Left colon (tissue), 2 donors: ENCODE results near the gene RPRD1B. TPM values are rescaled to one million over a fixed set of nuclear protein-coding genes. Genes with fewer than 3 reads are reported as not detected.
A peak's percentile ranks its signal among the peaks of the same experiment; 100 is the strongest.

Source experiments
- ATAC-seq: fragments of 200-7000 bp; cut with Tn5 transposase; one replicate; pipeline ENCODE4 v1.9.1; 2020; ENCODE audit warnings: mild to moderate bottlenecking, moderate library complexity
- DNase-seq, 2 donors: peaks; one replicate each; pipeline ENCODE4 v3.0.0-alpha.2; 2020
- intact Hi-C, 2 donors: fragments of 100-400 bp; cut with DNase I in 1 of 2; cut with micrococcal nuclease in 1 of 2; formaldehyde crosslinking; loops; one replicate each; pipeline versions ENCODE4 v1.11.2 to v1.14.0; 2022; cut with DNase I, micrococcal nuclease
- total RNA-seq, 2 donors: library from RNA; stranded (reverse); fragmentation: NEBNext Ultra II Directional; extraction: Animal tissue kit (Norgen Biotek cat#: 25700); gene quantifications; one replicate each; pipeline ENCODE4 v1.2.1, GENCODE V29; 2021
- donor health status: DM: no; HTN: no; CAD: no.
- donor health status: DM: yes; HTN: yes; CAD: no.

RPRD1B gene
- total RNA-seq, 2 donors from 2014 or later = 30.8 to 34.9 TPM

DNA sequence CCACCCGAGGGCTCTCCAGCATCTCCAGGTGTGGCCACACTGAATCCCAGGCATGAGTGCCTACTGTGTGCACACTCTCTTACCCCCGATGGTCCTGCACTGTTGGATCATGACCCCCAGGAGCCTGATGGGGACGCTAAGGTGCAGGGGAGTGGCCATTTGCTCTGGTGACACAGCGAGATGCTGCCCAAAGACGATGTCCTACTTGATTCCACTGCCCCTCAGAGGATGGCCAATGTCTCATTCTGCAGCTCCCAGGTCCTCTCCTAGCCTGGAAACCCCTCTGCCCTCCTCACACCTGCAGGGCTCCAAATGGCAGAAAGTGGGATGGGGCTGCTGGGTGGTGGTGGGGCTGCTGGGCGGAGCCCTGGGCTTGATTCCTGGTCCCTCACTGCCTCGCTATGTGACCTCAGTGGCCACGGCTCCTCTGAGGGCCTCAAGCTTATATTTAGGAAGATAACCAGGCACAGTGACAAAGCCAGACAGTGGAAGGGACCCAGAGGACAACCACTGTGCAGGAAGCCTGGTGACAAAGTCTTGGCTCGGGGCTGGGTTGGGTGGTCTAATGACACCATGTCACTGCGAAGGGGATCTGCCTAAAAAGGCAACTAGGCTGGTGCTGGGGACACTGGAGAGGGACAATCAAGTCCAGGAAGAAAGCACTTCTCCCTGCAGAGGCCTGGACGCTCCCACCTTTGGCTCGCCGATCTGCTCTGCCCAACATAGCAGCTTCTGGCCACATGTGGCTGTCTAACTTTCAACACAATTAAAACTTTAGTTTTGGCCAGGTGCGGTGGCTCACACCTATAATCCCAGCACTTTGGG is 103.1 kb downstream of the RPRD1B start:
- intact Hi-C loops = no loop called here
- DNase-seq = peak in 1 of 2 donors; percentile 18
- no peak for ATAC-seq

GRCh38 chr20:38137441-38138037 is 104.0 kb downstream of the RPRD1B start:
- ATAC-seq (no peak), DNase-seq (peak in 1 of 2 donors; percentile 12)
- intact Hi-C loops = no loop called here

DNA sequence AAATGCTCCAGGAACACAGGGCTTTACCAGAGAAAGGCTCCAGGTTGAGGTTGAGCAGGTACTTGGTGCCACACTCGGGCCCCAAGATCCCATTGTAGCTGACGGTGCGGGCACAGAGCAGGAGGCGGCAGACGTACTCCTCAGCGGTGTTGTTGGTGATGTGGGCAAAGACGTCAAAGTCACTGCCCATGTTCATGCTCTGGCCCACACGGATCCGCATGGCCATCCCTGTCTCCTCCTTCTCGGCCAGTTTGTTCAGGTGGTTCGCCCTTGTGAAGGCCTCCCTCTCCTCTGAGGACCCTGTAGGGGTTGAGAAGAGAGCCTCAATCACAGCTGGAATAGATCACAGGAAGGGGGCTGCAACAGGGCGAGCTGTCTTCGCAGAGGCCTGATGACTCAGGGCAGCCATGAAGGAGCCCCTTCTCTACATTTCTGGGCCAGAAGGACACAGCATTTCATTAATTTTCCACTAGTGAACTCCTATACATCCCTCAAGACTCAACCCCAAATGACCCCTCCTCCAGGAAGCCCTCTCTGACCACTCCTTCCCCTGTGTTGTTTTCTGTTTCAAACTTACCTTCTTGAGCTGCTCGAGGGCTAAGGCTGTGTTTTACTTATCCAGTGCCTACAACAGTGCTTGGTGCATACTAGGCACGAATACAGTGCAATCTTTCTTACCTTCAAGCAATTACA is 104.7 kb downstream of the RPRD1B start:
- ATAC-seq (no peak), DNase-seq (peak in 1 of 2 donors; percentile 7)
- intact Hi-C loops = no loop called here

DNA sequence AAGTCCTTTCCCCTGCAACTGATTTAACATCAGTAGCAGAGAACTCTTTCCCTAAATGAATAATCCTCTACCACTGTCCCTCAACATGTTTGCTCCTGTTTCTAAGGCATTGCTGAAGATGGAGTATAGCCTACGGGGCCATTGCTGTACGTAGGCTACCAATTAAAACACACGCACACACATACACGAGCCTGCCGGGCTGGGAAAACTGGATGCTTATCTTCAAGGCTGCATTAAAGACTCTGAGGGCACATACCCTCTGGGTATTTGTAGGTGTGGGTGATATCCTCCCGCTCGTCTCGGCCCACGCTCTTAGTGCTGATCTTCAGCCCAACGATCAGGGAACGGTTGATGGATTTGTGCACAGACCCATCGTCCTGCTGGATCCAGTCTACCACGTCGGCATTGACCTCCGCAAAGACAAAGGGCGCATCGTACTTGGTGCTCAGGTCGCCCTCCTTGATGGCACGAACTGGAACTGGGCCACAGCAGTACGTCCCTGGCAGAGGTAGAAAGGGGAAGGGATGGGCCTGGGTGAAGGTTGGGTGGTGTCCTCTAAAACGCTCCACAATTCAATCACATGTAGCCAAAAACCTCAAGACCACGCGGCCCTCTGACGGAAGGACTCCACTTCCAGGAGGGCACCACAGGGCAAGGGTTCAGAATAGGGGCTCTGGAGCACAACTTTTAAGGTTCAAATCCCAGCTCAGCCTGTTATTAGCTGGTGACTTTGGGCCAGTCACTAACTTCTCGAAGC is 105.8 kb downstream of the RPRD1B start:
- ATAC-seq (no peak), DNase-seq (peak in 1 of 2 donors; percentile 24)
- intact Hi-C loops = no loop called here

DNA sequence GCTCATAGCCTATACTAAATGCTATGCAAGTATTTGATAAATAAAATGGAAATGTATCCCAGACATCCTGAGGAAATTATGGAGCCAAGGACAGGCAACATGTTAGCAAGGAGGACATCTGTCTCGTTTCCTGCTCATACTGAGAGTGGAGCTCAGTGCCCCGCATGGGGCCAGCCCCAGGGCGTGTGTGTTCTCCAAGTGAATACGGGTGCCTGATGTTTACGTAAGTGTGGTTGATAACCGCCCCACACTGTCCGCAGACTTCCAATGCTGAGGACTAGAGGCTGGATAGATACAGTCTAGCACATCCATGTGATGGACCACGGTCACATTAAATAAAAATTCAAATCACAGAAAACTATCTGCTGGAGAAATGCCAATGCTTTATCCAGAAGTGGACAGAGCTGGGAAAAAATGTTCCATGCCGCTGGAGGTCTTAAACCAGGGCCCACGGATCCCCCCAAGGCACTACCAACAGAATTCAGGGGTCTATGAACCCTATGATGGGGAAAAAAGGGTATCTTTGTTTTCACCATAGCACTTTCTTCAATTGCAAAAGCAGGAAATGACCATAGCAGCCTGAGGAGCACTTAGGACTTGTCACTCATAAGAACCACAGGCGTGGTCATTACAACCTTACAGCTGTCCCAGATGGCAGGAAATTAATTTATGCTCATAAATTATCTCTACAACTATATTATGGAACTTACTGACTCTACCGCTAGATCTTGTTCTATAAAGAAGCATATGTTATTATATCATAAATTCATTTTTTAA is 106.6 kb downstream of the RPRD1B start:
- DNase-seq (peak; percentile 48 to 70), ATAC-seq (peak; percentile 55)
- intact Hi-C loops = no loop called here

DNA sequence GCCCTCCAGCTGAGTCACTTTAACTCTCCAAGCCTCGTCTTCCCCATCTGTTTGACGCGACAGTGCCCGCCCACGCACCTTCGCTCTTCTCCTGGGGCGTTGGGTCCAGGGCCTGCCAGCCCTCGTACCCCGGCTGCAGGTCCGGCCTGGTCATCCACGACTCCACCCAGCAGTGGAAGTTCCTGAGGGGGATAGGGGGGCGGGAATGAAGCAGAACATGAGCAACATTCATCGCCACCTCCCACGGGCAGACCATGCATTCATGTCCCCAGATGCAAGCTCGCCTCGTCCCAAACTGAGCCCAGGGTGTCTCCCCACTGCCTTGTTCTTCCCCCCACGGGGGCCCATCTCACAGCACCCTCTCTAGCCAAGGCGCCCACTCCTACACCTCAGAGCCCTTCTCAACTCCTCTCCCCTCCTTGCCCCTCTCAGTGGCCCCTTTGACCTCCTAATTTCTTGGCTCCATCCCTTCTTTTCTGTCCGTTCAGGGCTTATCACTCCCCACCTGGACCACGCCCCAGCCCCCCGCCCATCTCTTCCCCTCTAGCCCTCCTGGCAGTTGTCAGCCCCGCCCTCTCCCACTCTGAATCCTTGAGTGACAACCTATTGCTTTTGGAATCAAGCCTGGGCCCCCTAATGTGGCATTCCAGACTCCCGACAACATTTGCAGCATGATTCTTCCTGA is 107.8 kb downstream of the RPRD1B start:
- no peak for ATAC-seq
- intact Hi-C loops = no loop called here
- peak in 1 of 2 donors; percentile 26 for DNase-seq

Other genes with a start within 250 kb of the RPRD1B start
- gene VSTM2L, start 130.6 kb upstream of the RPRD1B start, total RNA-seq = 1 to 10 TPM; 1.1 TPM
- gene TTI1, start 290 bp upstream of the RPRD1B start, total RNA-seq = 10 to 100 TPM in 1 of 2 donors, 1 to 10 TPM in 1; 9.6 to 13.6 TPM
- gene TGM2, start 131.5 kb downstream of the RPRD1B start, total RNA-seq = 10 to 100 TPM; 26.9 to 33.9 TPM
- 1 to 10 TPM in 1 of 2 donors, under 1 TPM in 1; 0.34 to 2.5 TPM for gene KIAA1755, start 227.0 kb downstream of the RPRD1B start, total RNA-seq